Measurements from ENCODE around the gene CDKAL1. TPM values are rescaled to one million over a fixed set of nuclear protein-coding genes. Genes with fewer than 3 reads are reported as not detected.

Gene CDKAL1
- total and polyA plus RNA-seq, 2 experiments from 2014 or later: 14.4 to 19.5 TPM

GRCh38 chr6:20687494-20687893 lies 153.2 kb downstream of the CDKAL1 start:
- Histone ChIP-seq H3K4me3 (no peak overlapping the region), H2AFZ (no peak overlapping the region), H3K36me3 (replicated peaks; ENCODE audit: insufficient read depth, low read depth) (no peaks in the 10 kb centered on the region), H4K20me1 (ENCODE audit: insufficient read depth, poor library complexity, severe bottlenecking) (no peaks in the 10 kb centered on the region), H3K4me1 (ENCODE audit: insufficient read depth) (peaks cover 7% of the 10 kb centered on the region), H3K9me3 (ENCODE audit: low read depth) (no peaks in the 10 kb centered on the region), H3K27me3 (no peaks in the 10 kb centered on the region), H3K9me2 (replicated peaks; ENCODE audit: insufficient read depth) (no peaks in the 10 kb centered on the region), H3K4me2 (no peak overlapping the region), H3K27ac (no peak overlapping the region), H3K79me2 (peaks cover 13% of the 10 kb centered on the region)
- TF ChIP-seq EZH2phosphoT487 (IDR thresholded peaks at IDR 0.05; ENCODE audit: low read depth, severe bottlenecking, unreplicated experiment) (no peak), EZH2 (IDR thresholded peaks at IDR 0.05; ENCODE audit: borderline replicate concordance) (no peak), CTCF (IDR thresholded peaks at IDR 0.05; ENCODE audit: poor library complexity) (no peak)
- 91% methylated on average over 2 of the region's 2 CpGs for WGBS (ENCODE audit: low lambda C conversion rate, missing lambda C conversion rate)
- DNase-seq (ENCODE audit: low spot score): no peak

GRCh38 chr6:20688710-20689500 lies 154.6 kb downstream of the CDKAL1 start:
- peak overlapping the region; percentile 54 for H3K4me2 ChIP-seq

GRCh38 chr6:20691185-20691584 lies 156.9 kb downstream of the CDKAL1 start:
- Histone ChIP-seq H3K4me1 (ENCODE audit: insufficient read depth) (peaks cover 7% of the 10 kb centered on the region), H3K4me2 (no peak overlapping the region), H3K9me3 (ENCODE audit: low read depth) (no peaks in the 10 kb centered on the region), H4K20me1 (ENCODE audit: insufficient read depth, poor library complexity, severe bottlenecking) (no peaks in the 10 kb centered on the region), H3K27me3 (no peaks in the 10 kb centered on the region), H2AFZ (no peak overlapping the region), H3K79me2 (peaks cover 9% of the 10 kb centered on the region), H3K4me3 (no peak overlapping the region), H3K36me3 (replicated peaks; ENCODE audit: insufficient read depth, low read depth) (no peaks in the 10 kb centered on the region), H3K27ac (no peak overlapping the region), H3K9me2 (replicated peaks; ENCODE audit: insufficient read depth) (no peaks in the 10 kb centered on the region)
- WGBS (ENCODE audit: low lambda C conversion rate, missing lambda C conversion rate): over 99% methylated on average over 5 of the region's 5 CpGs
- TF ChIP-seq EZH2phosphoT487 (IDR thresholded peaks at IDR 0.05; ENCODE audit: low read depth, severe bottlenecking, unreplicated experiment): no peak
- TF ChIP-seq EZH2 (IDR thresholded peaks at IDR 0.05; ENCODE audit: borderline replicate concordance): no peak
- no peak for TF ChIP-seq CTCF (IDR thresholded peaks at IDR 0.05; ENCODE audit: poor library complexity)
- DNase-seq (ENCODE audit: low spot score): no peak

More at GRCh38 chr6:20688710-20689500, 154.6 kb downstream of the CDKAL1 start:
- no peaks in the 10 kb centered on the region for H4K20me1 ChIP-seq (ENCODE audit: insufficient read depth, poor library complexity, severe bottlenecking)
- H3K9me2 ChIP-seq (replicated peaks; ENCODE audit: insufficient read depth): no peaks in the 10 kb centered on the region
- no peak for DNase-seq (ENCODE audit: low spot score)
- no peaks in the 10 kb centered on the region for H3K9me3 ChIP-seq (ENCODE audit: low read depth)
- WGBS (ENCODE audit: low lambda C conversion rate, missing lambda C conversion rate): 44% methylated on average over 4 of the region's 4 CpGs
- H3K36me3 ChIP-seq (replicated peaks; ENCODE audit: insufficient read depth, low read depth): no peaks in the 10 kb centered on the region
- no peak for TF ChIP-seq EZH2phosphoT487 (IDR thresholded peaks at IDR 0.05; ENCODE audit: low read depth, severe bottlenecking, unreplicated experiment)
- H3K27me3 ChIP-seq: no peaks in the 10 kb centered on the region
- H2AFZ ChIP-seq: no peak overlapping the region
- H3K4me1 ChIP-seq (ENCODE audit: insufficient read depth): peaks cover 7% of the 10 kb centered on the region
- no peak overlapping the region for H3K4me3 ChIP-seq
- H3K79me2 ChIP-seq: peaks cover 13% of the 10 kb centered on the region
- H3K27ac ChIP-seq: peak overlapping the region; percentile 65

GRCh38 chr6:20692023-20692422 lies 157.8 kb downstream of the CDKAL1 start:
- Histone ChIP-seq H3K4me2 (no peak overlapping the region), H3K79me2 (peaks cover 9% of the 10 kb centered on the region)

More at GRCh38 chr6:20692023-20692422, 157.8 kb downstream of the CDKAL1 start:
- TF ChIP-seq CTCF (IDR thresholded peaks at IDR 0.05; ENCODE audit: poor library complexity): no peak
- no peaks in the 10 kb centered on the region for H3K27me3 ChIP-seq
- H4K20me1 ChIP-seq (ENCODE audit: insufficient read depth, poor library complexity, severe bottlenecking): no peaks in the 10 kb centered on the region
- peaks cover 7% of the 10 kb centered on the region for H3K4me1 ChIP-seq (ENCODE audit: insufficient read depth)
- no peak overlapping the region for H3K4me3 ChIP-seq
- H3K27ac ChIP-seq: no peak overlapping the region
- H3K9me2 ChIP-seq (replicated peaks; ENCODE audit: insufficient read depth): no peaks in the 10 kb centered on the region
- no peaks in the 10 kb centered on the region for H3K36me3 ChIP-seq (replicated peaks; ENCODE audit: insufficient read depth, low read depth)
- no peak overlapping the region for H2AFZ ChIP-seq
- no peak for DNase-seq (ENCODE audit: low spot score)
- H3K9me3 ChIP-seq (ENCODE audit: low read depth): no peaks in the 10 kb centered on the region

All from hepatocyte (in vitro differentiated cells).